Measurements from ENCODE around the gene IER5.

Gene IER5

GRCh38 chr1:181099152-181100014, 10.9 kb downstream of the IER5 start:
- DNase-seq (ENCODE audit: low read depth in 2 of 2) = no peak

GRCh38 chr1:181100015-181100905, 11.8 kb downstream of the IER5 start:
- no peak for DNase-seq (ENCODE audit: low read depth in 2 of 2)

GRCh38 chr1:181100934-181101333, 12.4 kb downstream of the IER5 start:
- no peak for DNase-seq (ENCODE audit: low read depth in 2 of 2)

GRCh38 chr1:181101581-181102226, 13.2 kb downstream of the IER5 start:
- DNase-seq (ENCODE audit: low read depth in 2 of 2) = no peak

DNA sequence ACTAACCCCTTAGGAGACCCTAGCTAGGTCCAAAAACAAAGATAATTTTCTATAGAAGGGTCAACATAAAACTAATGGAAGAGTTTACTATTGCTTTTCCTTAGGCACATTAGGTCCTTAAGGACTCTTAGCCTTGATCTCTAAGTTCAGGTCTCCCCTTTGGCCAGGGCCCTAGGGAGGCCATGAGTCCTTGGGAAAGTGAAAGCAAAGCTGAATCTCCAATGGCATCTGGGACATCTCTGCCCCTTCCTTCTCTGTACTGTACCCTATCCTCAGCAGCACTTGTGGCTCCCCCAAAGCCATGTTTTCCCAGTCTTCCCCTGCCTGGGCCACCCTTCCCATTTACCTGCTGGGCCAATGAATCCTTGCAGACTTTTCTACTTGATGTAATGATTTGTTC, 14.3 kb downstream of the IER5 start:
- no peak for DNase-seq (ENCODE audit: low read depth in 2 of 2)

DNA sequence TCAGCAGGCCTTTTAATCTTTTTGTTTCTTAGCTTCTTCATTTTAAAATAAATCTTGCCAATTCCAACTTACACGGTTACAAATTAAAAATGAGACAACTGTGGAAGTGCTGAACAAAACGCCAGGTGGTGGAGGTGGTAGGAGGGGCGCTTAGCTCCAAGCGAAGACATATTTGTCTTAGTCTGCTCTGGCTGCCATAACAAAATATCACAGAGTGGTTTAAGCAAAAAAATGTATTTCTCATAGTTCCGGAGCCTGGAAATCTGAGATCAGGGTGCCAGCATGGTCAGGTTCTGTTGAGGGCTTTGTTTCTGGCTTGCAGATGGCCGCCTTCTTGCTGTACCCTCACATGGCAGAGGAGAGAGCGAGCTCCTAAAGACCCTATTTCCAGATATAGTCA, 14.9 kb downstream of the IER5 start:
- DNase-seq (ENCODE audit: low read depth in 2 of 2) = no peak

DNA sequence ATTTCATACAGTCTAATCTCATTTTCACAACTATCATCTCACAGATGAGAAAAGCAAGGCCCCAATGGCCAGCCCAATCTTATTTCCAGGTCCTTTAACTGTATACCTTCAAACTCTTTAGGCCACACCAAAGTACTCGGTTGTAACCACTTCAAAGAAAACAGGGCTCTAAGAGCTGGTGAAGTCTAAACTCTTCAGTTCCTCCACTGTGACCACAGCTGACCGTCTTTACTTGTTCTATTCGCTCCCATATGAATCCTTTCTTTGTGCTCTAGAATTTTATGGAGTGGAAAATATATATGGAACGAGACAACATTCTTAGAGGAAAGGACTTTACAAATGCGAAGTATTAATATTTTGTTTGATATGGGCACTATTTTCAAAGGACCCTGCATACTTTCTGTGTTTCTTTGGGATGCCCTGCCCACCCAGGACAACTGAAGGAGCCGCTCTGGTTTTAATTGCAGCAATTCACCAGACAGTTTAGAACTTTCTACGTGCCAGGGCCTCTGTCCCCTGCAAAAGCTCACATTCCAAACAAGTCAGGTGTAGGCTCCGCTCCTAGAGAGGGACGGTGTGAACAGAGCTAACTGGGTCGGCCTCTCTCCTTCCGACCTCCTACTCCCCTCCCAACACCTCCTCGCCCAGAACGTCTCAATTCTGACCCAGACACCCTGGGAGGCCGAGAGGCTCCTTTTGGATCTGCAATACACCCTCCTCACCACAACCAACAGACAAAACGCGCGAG, 15.7 kb downstream of the IER5 start:
- DNase-seq (ENCODE audit: low read depth in 2 of 2) = no peak

- no peak for DNase-seq (ENCODE audit: low read depth in 2 of 2)
These were observed 16.3 kb downstream of the IER5 start for GRCh38 chr1:181104790-181105133.

- peak; percentile 87 to 89 for DNase-seq (ENCODE audit: low read depth in 2 of 2)
These were observed 16.9 kb downstream of the IER5 start for GRCh38 chr1:181105134-181106021.

DNA sequence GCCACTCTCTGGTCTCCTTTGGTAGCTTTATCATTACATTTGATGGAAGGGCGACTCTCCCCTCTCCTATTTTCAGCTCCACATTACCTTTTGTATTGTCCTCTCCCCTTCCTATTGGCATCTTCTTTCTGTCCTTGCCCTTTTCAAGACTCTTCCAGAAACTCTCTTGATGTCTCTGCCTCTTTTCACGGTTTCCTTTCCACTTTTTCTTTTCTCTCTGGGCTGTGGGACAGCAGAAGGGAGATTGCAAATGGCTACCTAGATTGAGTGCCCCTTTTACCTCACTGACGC, 17.5 kb downstream of the IER5 start:
- DNase-seq (ENCODE audit: low read depth in 2 of 2) = no peak

GRCh38 chr1:181106479-181106878, 18.0 kb downstream of the IER5 start:
- DNase-seq (ENCODE audit: low read depth in 2 of 2) = no peak

- no peak for DNase-seq (ENCODE audit: low read depth in 2 of 2)
These were observed 19.2 kb downstream of the IER5 start for GRCh38 chr1:181107711-181108110.

DNA sequence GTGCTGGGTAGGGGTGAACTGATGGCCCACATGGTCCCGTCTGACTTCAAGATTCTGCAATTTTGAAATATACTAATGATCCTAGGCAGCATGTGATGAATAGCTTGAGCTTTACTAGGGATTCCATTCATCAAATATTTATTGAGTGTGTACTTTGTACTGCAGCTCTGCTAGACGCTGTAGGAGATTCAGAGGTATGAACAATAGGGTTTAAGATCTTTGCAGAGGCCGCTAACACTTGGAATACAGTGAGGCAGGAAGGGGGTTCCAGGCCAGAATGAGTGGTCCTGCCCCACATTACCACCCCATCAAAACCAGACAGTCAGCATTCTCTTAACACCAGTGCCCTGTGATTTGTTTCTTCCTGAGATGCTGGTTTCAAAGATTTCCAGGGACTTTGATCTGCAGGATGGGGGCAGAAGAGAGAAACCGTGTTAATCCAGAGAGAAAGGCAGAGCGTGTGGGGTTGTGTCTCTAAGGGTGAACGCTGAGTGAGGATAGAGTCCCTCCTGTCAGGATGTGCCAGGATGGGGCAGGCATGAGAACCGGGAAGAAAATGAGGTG, 19.9 kb downstream of the IER5 start:
- no peak for DNase-seq (ENCODE audit: low read depth in 2 of 2)

DNA sequence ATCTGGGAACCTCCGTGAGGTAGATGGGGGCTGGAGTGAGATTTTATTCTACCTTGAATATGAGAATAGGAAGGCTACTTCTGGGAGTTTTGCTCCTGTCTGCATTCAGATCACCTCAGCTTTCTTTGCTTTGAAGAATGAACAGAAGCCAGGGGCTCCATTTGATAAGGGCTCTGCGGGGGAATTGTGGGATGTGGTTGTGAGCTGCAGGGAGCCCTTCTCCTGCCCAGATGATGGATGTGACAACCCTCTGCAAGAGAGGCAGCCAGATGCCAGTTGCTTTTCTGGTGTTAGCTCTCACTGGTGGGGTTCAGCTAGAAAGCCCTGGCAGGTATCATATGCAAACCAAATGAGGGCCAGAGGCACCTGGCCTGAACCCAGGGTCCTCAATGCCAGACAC, 21.5 kb downstream of the IER5 start:
- DNase-seq (ENCODE audit: low read depth in 2 of 2) = no peak

- DNase-seq (ENCODE audit: low read depth in 2 of 2) = no peak
These were observed 23.1 kb downstream of the IER5 start for GRCh38 chr1:181111559-181111958.

DNA sequence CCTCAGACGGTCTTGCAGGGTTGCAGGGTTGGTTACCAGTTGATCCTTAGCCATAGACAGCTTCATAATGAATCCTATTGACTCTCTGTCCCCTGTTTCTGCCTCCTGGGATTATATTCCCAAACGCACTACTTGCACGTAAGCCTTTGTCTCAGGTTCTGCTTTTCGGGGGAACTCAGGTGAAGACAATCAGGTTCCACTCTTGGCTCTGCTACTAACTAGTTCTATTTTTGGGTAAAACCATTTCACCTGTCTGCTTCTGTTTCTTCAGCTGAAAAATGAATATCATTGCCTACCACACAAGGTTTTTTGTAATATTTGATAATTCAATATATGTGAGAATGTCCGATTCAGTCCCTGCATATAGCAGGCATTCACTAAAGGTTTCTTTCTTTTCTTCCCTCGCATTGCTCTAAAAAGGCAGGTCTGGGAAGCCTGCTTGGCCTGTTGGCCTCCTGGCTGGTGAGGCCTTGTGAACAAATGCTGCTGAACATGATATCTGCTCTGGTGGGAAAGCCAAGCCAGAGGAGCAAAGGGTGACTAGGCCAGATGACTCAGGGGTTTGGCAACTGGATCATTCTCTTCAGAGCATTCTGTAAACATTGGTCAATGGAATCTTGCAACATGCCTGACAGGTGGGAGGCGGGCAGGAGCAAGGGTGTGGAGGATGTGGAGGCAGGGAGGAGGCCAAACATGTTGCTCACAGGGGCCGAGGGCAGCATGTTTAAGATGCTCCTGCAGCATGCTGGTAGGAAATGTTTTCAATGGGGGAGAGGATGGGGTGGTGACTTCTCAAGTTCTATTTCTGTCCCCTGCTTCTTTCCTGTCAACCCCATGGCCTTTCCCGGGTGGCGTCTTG, 23.8 kb downstream of the IER5 start:
- no peak for DNase-seq (ENCODE audit: low read depth in 2 of 2)

DNA sequence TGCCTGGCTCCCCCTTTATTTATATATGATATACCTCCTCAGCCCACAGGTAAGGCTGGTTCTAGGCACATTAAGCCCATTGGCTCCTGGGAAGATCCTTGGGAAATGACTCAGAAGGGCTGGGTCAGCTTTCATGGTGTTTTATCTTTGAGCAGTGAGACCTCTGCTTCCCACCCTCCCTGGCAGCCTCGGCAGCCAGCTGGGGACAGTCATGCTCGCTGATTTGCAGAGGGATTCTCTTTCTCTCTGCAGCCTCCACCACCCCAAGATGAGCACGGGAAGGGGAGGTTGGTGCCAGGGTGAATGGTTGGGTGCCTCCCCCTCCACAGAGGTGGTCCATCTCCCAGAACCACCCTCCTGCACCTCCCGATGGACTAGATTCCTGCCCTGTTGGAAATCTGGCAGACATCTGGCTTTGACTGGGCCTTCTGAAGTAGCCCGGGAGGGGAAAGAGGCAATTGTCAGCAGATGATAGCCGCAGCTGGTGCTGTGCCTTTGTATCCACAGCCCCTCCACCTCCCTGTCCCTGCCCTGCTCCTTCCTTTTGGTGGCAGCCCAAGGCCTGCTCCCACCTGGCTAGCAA, 24.6 kb downstream of the IER5 start:
- no peak for DNase-seq (ENCODE audit: low read depth in 2 of 2)

- DNase-seq (ENCODE audit: low read depth in 2 of 2) = no peak
These were observed 26.3 kb downstream of the IER5 start for GRCh38 chr1:181114574-181115367.

DNA sequence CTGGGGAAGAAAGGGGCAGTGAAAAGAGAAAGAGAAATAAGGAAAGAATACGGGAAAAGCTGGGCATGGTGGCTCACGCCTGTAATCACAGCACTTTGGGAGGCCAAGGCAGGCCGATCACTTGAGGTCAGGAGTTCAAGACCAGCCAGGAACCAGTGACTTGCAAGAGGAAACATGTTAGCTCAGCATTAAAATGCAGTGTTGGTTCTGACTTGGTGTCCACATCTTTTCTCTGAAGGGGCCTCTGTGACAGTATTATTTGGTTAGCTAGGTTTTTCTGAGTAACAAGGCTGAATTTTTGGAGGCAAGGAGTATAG, 26.8 kb downstream of the IER5 start:
- no peak for DNase-seq (ENCODE audit: low read depth in 2 of 2)
